KG1 (cell line): ENCODE measurements around the gene FRYL.

Experiments
- DNase-seq: peaks from one replicate; lab custom pipeline; 2025; lab: John Stamatoyannopoulos, UW

The FRYL gene

GRCh38 chr4:48554606-48555005, 225.5 kb downstream of the FRYL start:
- DNase-seq: no peak

GRCh38 chr4:48553720-48554119, 226.4 kb downstream of the FRYL start:
- no peak for DNase-seq

DNA sequence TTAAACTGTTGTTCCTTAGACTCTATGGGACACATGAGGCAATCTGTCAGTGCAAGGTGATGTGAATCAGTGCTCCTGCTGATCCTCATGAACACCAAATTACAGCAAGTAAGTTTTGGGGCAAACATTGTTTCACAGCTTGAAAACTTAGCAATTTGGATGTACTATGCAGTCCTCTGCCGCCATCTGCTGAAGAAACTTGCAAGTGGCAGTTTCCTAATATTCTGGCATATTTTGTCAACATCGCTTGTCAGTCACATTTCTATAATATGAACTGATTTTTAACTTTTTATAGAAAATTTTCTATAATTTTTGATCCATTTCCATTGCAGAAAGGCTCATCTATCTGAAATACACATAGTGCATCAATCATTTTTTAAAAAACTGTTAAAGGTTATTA, 233.7 kb downstream of the FRYL start:
- no peak for DNase-seq

DNA sequence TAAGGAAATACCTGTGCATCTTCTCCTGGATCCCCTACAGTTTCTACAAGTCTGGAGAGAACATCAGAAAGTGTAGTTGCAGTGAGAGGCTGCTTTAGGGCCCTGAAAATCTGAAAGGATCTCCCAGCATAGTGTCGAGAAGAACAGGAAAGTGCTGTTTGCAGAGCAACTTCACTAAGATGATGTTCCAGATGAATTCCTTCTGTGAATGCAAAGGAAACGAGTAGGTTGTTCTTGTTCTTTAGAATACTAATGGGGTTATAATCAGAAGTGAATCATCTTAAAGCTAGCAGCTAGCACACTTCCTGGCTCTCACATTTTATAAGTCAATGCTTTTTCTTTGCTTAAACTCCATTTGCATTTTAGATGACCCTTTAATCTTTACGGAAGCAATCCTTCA, 236.3 kb downstream of the FRYL start:
- DNase-seq: no peak

- no peak for DNase-seq
Observed at GRCh38 chr4:48542888-48543287, 237.2 kb downstream of the FRYL start.

GRCh38 chr4:48539597-48539996, 240.5 kb downstream of the FRYL start:
- DNase-seq: no peak

DNA sequence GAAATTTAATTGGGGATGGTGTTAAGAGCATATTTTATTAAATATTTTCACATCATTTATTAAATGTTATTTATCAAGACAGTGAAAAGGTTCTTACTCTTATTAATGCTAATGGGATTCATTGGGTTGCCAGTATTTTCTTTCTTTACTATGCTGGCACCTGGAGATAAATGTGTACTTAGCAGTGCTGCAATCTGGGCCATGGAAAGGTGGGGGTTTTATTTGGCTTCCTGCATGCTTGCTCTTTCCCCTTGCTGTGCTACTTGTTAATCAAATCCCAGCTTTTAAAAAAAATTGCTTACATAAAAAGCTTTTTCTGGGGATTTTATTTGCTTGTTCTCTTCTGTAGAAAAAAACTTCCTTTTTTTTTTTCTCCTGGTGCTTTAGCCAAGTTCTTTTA, 241.7 kb downstream of the FRYL start:
- no peak for DNase-seq

- DNase-seq: no peak
Observed at GRCh38 chr4:48526406-48526805, 253.7 kb downstream of the FRYL start.

DNA sequence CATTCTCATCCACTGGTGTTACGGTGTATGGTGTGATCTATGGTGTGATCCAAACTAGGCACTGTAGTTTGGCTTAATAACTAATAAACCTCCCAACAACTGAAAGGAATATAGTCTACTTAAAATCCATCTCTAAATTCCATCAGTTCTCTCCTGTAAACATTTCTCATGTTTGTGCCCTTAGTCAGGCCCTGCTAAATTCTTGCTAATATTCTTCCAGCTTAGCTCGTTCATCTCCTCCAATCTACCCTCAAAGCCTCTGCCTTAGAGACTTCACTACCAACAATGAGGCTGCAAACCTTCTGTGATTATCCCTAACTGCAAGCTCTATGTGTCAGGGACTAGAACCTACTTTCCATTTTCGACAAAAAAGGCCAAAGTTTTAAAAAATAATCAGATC, 261.9 kb downstream of the FRYL start:
- no peak for DNase-seq

DNA sequence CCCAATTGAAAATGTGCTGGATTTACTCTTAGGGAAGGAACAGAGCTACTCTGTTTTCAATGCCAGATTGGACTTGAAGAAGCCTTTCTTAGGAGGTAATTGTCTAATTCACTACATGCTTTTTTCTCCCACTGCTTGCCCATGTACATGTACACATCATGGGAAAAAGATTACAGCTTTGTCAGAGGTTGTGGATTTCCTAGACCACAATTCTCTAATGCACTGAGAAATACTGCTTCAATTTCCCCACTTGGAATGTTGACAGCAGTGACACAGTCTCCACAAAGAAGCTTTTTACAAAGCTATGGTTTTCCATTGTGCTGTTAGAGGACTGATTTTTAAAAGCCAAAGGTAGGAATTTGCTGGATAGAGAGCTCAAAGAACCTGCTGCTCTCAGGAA, 270.5 kb downstream of the FRYL start:
- DNase-seq: no peak

- DNase-seq: no peak
Observed at GRCh38 chr4:48506716-48507115, 273.4 kb downstream of the FRYL start.

GRCh38 chr4:48504352-48504751, 275.7 kb downstream of the FRYL start:
- no peak for DNase-seq

- DNase-seq: no peak
Observed at GRCh38 chr4:48504026-48504330, 276.1 kb downstream of the FRYL start.

GRCh38 chr4:48503233-48504025, 276.6 kb downstream of the FRYL start:
- no peak for DNase-seq

GRCh38 chr4:48499551-48500066, 280.5 kb downstream of the FRYL start:
- no peak for DNase-seq

GRCh38 chr4:48498895-48499294, 281.2 kb downstream of the FRYL start:
- DNase-seq: no peak

DNA sequence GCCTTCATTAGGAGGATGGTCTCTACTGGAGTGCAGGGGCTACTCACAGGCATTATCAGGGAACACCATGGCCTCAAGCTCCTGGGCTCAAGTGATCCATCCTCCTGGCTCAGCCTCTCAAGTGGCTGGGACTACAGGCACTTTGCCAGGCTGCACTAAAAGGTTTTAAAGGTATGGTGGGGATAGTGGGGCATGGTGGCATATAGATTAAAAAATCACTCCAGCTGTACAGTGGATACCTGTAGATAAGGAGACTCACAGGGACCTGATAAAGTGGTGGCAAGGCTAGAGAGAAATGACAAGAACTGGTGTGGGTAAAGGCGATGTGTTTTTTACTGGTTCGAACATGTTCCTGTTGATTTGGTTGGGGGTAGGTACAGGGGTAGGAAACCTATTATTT, 284.1 kb downstream of the FRYL start:
- DNase-seq: no peak

- DNase-seq: no peak
Observed at GRCh38 chr4:48493452-48494100, 286.5 kb downstream of the FRYL start.

DNA sequence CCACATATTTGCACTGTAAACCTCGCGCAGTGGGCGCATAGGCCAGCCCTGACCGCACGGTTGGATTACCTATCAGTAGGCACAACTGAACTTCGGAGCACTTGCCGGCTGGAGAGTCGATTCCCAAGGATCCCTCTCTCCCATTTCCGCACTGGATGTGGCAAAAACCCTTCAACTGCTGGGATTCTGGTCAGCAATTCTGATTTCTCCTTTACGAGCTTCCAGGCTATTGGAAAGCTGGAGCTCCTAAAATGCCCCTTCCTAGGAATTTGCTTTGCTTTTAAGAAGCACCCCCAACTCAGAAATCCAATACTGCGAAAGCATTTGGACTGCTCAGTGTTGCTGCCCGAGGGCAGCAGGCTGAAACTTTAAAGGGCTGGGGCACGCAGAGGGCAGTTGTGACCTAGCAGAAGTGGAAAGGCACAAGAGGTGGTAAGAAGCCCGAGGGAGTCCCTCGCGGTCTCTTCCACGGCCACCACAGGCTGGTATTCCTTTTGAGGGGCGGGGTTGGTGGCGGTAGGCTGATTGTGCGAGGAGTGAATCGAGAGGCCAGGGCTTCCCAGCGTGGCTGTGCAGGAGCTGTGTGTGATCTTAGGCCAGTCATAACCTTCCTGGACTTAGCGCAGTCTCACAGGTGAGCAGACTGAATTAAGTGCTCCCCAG, 288.4 kb downstream of the FRYL start:
- DNase-seq: no peak

- DNase-seq: no peak
Observed at GRCh38 chr4:48490680-48491513, 289.2 kb downstream of the FRYL start.

- no peak for DNase-seq
Observed at GRCh38 chr4:48490012-48490679, 289.9 kb downstream of the FRYL start, which contains the start of gene ZAR1. Gene ZAR1, plus strand, starts transcription at chr4:48490252. Its CDS starts 40 bp downstream, at chr4:48490292.

GRCh38 chr4:48489683-48490011, 290.4 kb downstream of the FRYL start:
- no peak for DNase-seq
